Lower leg skin (tissue), 3 donors: ENCODE data around the gene NUCKS1.

Experiments
- CTCF ChIP-seq, 3 donors: fragments of 450-650 bp; IDR thresholded peaks; one replicate each; pipeline ENCODE4 v1.5.1; 2016; ENCODE audit warnings: antibody characterized with exemption in 3 of 3, mild to moderate bottlenecking in 3 of 3, moderate library complexity in 2 of 3
- POLR2A ChIP-seq, 2 donors: fragments of 450-650 bp; IDR thresholded peaks; one replicate each; pipeline ENCODE4 v1.6.1; 2016 to 2017; ENCODE audit warnings: antibody characterized with exemption in 2 of 2, mild to moderate bottlenecking in 1 of 2, moderate library complexity in 1 of 2

DNA sequence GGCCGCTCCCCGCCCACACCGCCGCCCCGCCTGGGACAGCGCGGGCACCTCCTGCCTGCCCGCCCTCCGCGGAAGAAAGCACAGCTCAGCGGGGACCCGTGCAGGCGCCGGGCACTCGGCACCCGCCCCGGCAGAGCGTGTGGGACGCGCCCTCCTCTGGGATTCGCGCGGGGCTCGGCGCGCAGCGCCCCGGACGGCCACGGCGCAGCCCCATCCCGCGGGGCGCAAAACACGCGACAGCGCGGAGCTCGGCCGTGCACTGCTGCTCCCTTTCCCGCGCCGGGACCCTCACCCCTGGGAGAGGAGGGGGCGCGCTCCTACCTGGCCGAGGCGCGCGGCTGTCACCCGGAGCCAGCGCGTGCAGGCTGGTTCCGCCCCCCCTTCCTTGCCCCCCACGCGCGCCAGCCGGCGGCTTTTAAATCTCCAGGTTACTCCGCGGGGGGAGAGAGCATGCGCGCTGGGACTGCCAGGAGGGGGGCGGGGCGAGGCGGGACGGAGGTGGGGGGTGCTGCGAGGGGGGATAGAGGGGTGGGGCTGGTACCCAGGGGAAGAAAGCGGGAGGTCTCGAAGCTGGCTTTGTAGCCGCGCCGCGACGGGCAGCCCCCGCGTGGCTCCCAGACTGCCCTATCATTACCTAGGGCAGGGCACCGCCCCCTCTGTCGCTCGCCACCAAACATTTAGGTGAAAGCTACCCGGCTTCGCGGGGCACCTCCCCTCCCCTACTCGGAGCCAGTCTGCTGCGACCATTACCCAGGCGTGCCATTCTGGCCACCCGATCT, 69.7 kb downstream of the NUCKS1 start, which contains the start of gene SLC45A3:
- TF ChIP-seq CTCF (IDR thresholded peaks at IDR 0.05) (no peak), POLR2A (IDR thresholded peaks at IDR 0.05) (no peak)
